Chondrocyte (in vitro differentiated cells): ENCODE measurements around the gene ATXN7L3. TPM values are rescaled to one million over a fixed set of nuclear protein-coding genes. Genes with fewer than 3 reads are reported as not detected.

Experiments used
- DNase-seq: peaks from one replicate; pipeline ENCODE4 v3.0.0; 2021; ENCODE audit warnings: mixed read lengths, low spot score
- H3K27ac Mint-ChIP-seq: one replicate; pipeline ENCODE4 v1.8.0; 2021; ENCODE audit warnings: mild to moderate bottlenecking, moderate library complexity, mixed read lengths; ENCODE audit not compliant: unreplicated experiment
- H3K27me3 Mint-ChIP-seq: 2 replicates; pipeline ENCODE4 v1.8.0; 2021; ENCODE audit warnings: low read depth, mixed read lengths
- H3K36me3 Mint-ChIP-seq: 2 replicates; pipeline ENCODE4 v1.8.0; 2021; ENCODE audit warnings: low read depth, mixed read lengths
- H3K4me1 Mint-ChIP-seq: 2 replicates; pipeline ENCODE4 v1.8.0; 2021; ENCODE audit warnings: low read depth, mild to moderate bottlenecking, mixed read lengths
- H3K4me3 Mint-ChIP-seq: one replicate; pipeline ENCODE4 v1.8.0; 2021; ENCODE audit warnings: mild to moderate bottlenecking, moderate library complexity, mixed read lengths; ENCODE audit not compliant: unreplicated experiment
- H3K9me3 Mint-ChIP-seq: 2 replicates; pipeline ENCODE4 v1.8.0; 2021; ENCODE audit warnings: low read depth, mixed read lengths
- CTCF ChIP-seq: fragments of 200-600 bp; sonication (generic); IDR thresholded peaks from 2 replicates; pipeline ENCODE4 v1.5.0; 2021; ENCODE audit warnings: antibody characterized with exemption, mild to moderate bottlenecking, moderate library complexity
- total RNA-seq: library from RNA; stranded (reverse); gene quantifications from 3 replicates; pipeline ENCODE4 v1.2.1, GENCODE V29; 2021

The ATXN7L3 gene
- total RNA-seq, 1 donor from 2014 or later = 93.4 TPM

DNA sequence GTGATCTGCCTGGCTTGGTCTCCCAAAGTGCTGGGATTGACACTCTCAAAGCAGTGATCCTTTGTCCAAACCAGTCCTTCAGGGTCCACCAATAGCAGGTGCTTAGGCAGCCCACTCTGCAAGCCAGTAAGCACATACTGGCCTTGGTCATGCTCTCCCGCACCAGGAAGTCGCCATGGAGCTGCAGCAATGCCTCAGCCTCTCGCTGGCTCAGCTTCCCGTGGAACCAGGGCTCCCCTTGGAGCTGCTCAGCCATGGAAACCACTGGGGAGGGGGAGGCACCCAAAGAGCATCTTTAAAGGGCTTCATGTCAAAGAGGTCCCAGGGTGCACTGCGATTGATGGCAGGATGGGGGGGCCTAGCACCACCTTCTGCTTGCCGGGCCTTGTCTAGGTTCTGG lies 29.4 kb upstream of the ATXN7L3 start:
- H3K27ac Mint-ChIP-seq = no peak overlapping the region
- no peak overlapping the region for H3K4me3 Mint-ChIP-seq
- no peaks in the 10 kb centered on the region for H3K4me1 Mint-ChIP-seq
- TF ChIP-seq CTCF = no peak
- H3K27me3 Mint-ChIP-seq = no peaks in the 10 kb centered on the region
- H3K36me3 Mint-ChIP-seq = no peaks in the 10 kb centered on the region
- no peaks in the 10 kb centered on the region for H3K9me3 Mint-ChIP-seq
- DNase-seq = no peak

DNA sequence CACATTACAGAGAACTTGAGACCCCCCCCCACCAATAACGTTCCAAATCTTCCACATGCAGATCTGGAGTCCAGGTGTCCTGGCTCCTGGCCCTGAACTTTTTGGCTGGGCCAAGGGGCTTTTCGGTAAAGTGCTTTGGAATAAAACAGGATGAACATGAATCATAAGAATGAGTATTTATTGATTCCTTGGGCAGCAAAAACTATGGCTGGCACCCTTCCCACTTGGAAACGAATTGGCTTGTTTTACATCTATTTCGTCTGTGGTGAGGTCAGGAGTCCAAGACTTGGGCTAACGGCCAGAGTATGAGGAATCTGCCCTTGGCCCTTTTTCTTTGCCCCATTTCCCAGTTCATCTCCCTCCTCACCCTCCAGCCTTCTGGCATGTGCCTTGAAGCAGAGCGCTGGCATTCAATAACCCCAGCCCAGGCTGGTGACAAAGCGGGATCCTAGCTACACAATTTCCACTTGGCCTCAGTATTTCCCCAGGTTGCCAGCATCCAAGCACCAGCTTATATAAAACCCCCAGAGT lies 23.9 kb upstream of the ATXN7L3 start:
- Mint-ChIP-seq H3K9me3 (no peaks in the 10 kb centered on the region), H3K4me3 (no peak overlapping the region), H3K36me3 (no peaks in the 10 kb centered on the region), H3K27ac (no peak overlapping the region), H3K4me1 (peaks cover 24% of the 10 kb centered on the region), H3K27me3 (no peaks in the 10 kb centered on the region)
- DNase-seq = no peak
- no peak for TF ChIP-seq CTCF

- H3K27me3 Mint-ChIP-seq = no peaks in the 10 kb centered on the region
- H3K36me3 Mint-ChIP-seq = no peaks in the 10 kb centered on the region
- peak; percentile 43 for TF ChIP-seq CTCF
- H3K4me1 Mint-ChIP-seq = peaks cover 33% of the 10 kb centered on the region
- no peaks in the 10 kb centered on the region for H3K9me3 Mint-ChIP-seq
- DNase-seq = no peak
- peak overlapping the region; percentile 98 for H3K27ac Mint-ChIP-seq
- H3K4me3 Mint-ChIP-seq = peak overlapping the region; percentile 90
Observed at GRCh38 chr17:44222112-44222869, 22.6 kb upstream of the ATXN7L3 start.

GRCh38 chr17:44221862-44222111 lies 22.1 kb upstream of the ATXN7L3 start:
- no peak for DNase-seq
- peaks cover 37% of the 10 kb centered on the region for H3K4me1 Mint-ChIP-seq
- H3K36me3 Mint-ChIP-seq = peaks cover 1% of the 10 kb centered on the region
- no peaks in the 10 kb centered on the region for H3K27me3 Mint-ChIP-seq
- H3K27ac Mint-ChIP-seq = peak overlapping the region; percentile 98
- TF ChIP-seq CTCF = no peak
- peak overlapping the region; percentile 90 for H3K4me3 Mint-ChIP-seq
- no peaks in the 10 kb centered on the region for H3K9me3 Mint-ChIP-seq

DNA sequence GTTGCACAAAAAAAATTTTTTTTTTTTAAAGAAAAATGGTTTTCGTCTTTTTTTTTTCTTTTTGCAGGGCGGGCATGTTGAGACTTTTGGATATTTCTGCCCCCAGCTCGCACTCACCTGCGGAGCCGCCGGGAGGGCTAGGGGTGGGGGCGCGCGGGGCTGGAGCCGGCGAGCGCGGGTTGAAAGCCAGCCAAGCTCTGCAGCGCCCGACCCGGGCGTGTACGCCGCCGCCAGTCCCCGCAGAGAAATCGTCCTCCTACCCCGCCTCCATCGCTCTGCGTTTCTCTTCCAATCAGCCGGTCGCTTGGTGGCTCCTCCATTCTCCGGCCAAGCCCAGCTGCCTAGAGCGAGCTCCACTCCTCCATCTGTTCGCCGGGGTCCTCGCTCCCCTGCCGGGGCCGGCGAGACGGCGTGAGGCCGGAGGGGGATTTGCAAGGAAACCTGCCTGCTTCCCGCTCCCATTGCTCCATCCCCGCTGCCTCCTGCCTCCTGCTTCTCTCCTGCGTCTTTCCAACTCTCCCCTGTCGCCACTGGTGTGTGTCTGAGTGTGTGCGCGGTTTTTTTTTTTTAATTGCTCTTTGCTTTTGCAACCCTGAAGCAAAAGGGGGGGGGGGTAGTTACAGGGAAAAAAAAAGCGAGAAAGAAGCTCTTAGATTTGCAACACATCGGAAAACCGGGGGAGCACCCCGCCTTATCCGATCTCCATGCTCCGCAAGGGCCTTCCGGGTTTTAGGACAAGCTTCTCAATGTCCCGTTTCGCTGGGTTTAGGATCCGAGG lies 21.6 kb upstream of the ATXN7L3 start:
- TF ChIP-seq CTCF = no peak
- H3K9me3 Mint-ChIP-seq = no peaks in the 10 kb centered on the region
- H3K27ac Mint-ChIP-seq = peak overlapping the region; percentile 98
- DNase-seq = peak; percentile 95
- H3K4me3 Mint-ChIP-seq = peak overlapping the region; percentile 90
- H3K27me3 Mint-ChIP-seq = no peaks in the 10 kb centered on the region
- peaks cover 39% of the 10 kb centered on the region for H3K4me1 Mint-ChIP-seq
- H3K36me3 Mint-ChIP-seq = peaks cover 5% of the 10 kb centered on the region
